Stimulated activated CD4-positive, alpha-beta T cell treated with anti-CD3 and anti-CD28 coated beads, Interleukin-4, amount 100 ng/mL, for 4 hours (primary cell): ENCODE measurements around the gene LZTS3.
"Not testable (repeated sequence)": the region's sequence is repeated elsewhere in the genome, so short reads cannot be mapped to it uniquely, and the experiment has no call there.

Experiments used
- DNase-seq, 2 experiments: peaks; one replicate each; pipeline ENCODE4 v3.0.0-alpha.2; 2020

LZTS3 gene

DNA sequence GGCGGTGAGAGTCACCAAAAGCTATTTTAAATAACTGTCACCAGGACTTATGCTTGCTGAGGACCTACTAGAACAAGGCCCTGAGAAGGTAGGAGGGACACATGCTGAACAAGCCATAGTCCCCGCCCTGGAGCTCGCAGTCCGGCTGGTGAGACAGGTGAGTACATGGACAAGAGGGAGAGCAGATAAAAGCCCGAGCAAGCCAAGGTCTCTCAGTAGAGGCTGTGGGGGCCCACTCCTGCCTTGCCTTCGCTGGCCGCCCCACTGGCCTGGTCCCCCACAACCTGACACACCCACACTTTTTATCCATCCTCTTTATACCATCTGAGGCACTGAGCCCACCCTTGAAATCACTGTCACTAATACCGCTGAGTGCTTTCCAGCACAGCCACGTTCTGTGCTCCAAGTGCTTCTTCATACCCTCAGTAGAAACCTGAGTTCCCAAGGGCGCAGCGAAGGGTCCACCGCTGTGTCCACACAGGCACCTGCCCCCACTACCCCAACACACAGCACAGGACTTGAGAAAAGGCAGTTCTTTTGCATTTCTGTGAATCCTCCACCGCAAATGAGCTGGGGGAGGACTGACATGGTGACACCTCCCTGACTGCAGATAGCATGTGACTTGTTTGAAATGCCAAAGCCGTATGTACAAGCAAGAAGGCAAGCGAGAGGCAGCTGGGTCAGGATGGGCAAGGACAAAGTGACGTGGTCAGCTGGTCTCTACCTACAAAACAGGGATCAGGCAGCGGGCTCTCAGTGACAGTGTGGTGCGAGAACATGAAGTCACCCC lies 19.1 kb upstream of the LZTS3 start:
- DNase-seq: no peak

DNA sequence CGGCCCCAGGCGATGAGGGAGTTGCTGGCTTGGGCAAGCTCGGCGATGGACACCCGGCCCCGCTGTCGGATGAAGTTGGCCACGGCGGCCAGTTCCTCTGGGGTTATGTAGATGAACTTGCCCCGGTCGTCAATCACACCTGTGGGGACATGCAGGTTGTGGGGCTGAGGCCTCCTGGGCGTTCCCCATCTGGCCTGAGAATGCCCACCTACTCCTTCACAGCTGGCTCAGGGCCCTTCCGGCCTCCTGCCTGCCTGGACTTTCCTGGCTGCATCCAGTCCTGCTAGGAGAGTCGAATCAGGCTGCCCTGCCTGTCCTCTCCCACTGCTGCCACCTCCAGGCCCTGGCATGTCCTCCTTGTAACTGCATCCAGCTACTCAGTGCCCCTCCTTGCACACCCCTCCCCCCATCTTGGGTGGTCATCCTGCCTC lies 17.3 kb upstream of the LZTS3 start:
- no peak for DNase-seq

DNA sequence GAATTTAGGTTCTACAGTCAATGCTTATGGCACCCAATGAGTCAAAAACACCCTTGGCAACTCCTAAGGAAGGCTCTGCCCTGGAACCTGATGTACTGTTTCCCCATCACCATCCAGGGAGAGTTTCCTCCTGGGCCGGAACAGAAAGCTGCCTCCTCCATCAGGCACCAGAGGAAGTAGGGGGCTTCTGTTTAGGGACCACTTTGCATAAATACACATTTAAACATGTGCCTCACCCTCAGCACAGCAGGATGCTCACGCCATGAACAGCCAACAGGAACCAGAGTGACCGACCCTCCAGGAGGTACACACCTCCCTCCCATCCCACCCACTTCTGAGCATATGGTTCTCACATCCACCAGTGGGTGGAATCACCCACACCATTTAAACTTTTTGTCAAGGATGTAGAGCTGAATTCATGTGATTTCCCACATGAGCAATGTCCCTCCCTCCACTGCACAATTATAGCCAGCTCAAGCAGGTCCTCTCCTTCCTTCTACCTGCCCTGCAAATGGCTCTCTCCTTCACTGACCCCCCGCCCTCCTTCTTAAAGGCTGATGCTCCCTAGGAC lies 16.3 kb upstream of the LZTS3 start:
- no peak for DNase-seq

DNA sequence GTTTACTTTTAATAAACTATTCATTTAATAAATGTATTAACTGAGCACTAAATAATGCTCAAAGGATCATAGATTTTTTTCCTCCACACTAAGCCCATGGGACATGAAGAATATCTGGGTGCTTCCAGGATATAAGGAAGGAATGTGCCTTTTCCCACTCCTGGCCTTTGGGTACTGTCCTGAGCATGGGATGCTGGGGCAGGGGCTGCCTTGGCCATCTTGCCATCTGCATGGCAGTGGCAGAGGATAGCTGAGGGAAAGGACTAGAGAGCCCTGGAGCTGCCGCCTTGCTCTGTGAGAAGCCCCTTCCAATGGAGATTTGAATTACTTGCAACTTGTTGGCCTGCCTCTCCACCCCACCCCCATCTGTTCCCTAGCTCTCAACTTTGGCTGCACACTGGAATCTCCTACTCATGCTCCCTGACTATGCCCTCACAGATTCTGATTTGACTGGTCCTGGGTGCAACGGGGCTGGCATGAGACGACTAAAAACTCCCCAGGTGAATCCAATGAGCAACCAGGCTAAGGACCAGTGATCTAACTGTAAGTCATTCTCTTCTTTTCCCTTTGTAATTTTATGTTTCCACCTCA lies 15.6 kb upstream of the LZTS3 start:
- no peak for DNase-seq

DNA sequence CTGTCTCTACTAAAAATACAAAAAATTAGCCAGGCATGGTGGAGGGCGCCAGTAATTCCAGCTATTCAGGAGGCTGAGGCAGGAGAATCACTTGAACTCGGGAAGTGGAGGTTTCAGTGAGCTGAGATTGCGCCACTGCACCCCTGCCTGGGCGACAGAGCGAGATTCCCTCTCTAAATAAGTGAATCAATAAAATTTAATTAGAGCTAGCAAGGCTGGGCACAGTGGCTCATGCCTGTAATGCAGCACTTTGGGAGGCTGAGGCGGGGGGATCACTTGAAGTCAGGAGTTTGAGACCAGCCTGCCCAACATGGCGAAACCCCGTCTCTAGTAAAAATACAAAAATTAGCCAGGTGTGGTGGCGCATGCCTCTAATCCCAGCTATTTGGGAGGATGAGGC lies 14.5 kb upstream of the LZTS3 start:
- DNase-seq: not testable (repeated sequence)

DNA sequence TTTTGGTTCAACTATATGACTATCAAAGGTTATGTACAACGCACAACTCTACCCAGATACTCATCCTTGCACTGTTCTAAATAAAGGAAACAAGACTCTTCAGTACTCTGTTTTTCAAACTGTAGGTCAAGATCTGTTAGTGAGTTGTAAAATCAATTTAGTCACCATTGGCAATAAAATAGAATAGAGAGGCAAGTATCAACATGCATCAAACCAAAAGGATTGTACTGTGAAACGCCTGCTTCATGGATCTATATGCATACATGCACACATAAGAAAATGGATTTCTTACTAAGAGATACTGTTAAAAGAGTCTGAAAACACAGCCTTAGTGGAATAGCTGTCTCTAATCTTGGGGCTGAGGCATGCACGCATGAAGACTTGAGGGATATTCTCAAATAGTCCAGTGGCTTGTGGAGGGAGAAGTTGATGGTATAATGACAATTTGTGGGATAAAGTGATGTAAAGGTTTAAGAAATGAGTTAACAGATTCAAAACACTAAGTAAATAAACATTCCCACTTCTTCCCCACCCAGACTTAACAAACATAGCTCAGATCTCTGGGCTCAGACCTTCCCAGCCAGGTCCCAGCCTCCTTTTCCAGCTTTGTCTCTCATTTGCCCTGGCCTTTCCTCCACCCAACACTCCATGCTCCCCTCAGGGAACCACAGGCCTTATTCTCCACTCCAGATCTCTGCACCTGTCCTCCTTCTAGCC lies 10.7 kb upstream of the LZTS3 start:
- no peak for DNase-seq

DNA sequence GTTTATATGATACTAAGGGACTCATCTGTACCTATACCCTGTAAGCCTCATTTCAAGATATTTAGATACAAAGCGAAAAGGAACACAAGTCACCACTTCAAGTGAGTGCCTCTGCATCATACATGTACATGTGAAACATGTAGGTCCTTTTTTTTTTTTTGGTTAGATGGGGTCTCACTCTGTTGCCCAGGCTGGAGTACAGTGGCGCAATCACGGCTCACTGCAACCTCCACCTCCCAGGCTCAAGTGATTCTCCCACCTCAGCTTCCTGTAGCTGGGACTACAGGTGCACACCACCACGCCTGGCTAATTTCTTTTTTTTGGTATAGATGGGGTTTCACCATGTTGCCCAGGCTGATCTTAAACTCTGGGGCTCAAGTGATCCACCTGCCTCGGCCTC lies 9.1 kb upstream of the LZTS3 start:
- DNase-seq: not testable (repeated sequence)

DNA sequence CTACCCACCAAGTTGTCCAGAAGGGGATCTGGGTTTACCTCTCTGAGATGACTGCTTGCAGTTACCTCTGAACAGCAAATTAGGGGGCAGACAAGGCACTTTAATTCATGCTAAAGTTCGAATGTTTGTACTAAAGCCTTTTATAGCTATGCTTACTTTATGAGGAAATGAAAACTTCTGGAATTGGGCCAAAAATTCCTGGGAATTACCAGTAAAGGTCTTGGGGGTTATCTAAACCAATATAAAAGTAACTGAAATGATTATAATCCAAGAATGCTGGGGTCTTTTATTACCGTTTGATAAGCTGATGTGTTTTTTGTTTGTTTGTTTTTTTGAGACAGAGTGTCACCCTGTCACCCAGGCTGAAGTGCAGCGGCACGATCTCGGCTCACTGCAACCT lies 7.9 kb upstream of the LZTS3 start:
- DNase-seq: no peak

DNA sequence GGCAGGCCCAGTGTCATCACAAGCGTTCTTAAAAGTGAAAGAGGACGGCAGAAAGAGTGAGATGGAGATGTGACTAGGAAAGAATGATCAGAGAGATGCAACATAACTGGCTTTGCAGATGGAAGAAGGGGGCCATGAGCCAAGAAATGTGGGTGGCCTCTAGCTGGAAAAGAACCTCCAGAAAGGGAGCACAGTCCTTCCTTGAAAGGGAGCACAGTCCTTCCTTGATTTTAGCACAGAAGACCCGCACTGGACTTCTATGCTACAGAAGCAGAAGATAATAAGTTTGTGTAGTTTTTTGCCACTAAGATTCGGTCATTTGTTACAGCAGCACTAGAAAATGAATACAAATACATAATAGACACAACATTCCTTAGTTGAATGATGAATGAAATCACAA lies 7.0 kb upstream of the LZTS3 start:
- no peak for DNase-seq

DNA sequence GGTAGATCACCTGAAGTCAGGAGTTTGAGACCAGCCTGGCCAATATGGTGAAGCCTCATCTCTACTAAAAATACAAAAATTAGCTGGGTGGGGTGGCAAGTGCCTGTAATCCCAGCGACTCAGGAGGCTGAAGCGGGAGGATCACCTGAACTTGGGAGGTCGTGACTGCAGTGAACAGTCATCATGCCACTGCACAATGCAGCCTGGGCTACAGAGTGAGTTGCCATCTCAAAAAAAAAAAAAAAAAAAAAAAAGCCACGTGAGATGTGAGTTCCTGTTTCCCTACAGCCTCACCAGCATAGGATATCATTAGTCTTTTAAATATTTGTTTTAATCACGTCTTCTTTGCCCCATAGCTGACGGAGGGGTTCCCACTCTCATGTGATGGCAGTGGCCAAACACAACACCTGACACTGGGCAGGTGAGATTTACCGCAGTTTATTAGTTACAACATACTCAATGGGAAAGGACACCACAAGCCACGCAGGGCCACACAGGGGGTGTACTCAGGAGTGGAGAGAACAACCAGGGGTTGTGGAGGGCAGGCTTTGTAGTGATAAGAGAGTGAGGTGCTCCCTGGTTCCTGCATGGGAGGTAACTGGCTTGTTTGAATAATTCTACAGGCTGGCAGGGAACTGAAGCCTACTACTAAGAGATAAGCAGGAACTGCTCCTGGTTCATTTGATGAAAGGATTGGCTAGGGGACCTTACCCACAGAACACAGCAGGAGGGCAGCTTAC lies 4.6 kb upstream of the LZTS3 start:
- no peak for DNase-seq

DNA sequence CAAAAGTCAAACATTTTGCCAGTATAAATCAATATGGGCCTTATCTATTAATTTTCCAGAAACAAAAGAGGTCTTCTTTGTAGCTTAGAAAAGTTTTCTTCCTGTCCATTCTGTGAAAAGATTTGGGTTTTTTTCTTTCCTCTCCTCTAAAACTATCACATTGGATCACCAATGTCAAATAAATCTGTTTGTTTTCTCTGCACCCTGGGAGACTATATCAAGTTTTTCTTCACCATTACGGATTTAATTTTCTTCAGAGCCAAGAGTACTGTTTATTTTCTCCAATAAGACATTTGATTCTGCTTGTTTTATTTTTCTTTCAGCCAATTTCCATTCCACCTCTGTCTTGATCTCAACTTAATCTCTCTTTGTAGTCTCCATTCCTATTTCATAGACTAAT lies 1.9 kb upstream of the LZTS3 start:
- DNase-seq: no peak

DNA sequence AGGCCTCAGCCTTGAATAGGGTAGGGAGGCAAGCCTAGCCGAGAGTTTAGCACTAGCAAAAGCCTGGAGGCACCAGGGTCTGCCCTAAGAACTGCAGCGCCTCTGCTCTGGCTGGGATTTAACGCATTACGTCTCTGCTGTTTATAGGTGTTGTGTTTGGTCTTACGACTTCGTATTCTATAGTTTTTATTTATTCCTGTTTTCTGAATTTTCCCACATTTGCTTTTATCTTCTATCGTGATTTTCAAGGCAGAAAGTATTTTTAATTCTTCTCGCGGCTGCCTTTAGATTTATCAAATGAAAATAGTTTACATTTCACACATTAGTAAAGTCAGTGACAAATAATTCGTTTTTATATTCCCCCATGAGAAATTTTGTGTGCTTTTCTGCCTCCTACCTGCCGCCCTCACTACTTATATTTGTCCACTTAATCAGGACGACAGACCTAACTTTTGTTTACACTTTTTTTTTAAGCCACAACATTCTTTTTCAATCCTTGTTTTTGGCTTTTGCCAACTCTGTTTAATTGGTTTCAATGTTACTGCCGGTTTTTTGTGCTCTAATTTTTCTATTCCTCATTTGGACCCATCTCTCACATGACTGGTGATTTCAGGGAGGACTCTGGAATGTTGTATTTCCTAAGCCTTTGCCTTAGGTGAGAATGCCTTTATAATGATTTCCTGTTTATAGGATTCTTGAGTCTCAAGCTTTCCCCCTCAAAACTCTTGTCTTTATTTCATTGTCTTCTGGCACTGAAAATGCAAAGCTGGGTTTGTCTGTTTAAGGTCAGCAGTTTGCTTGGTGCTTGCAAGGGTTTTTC lies 1.3 kb upstream of the LZTS3 start:
- no peak for DNase-seq

DNA sequence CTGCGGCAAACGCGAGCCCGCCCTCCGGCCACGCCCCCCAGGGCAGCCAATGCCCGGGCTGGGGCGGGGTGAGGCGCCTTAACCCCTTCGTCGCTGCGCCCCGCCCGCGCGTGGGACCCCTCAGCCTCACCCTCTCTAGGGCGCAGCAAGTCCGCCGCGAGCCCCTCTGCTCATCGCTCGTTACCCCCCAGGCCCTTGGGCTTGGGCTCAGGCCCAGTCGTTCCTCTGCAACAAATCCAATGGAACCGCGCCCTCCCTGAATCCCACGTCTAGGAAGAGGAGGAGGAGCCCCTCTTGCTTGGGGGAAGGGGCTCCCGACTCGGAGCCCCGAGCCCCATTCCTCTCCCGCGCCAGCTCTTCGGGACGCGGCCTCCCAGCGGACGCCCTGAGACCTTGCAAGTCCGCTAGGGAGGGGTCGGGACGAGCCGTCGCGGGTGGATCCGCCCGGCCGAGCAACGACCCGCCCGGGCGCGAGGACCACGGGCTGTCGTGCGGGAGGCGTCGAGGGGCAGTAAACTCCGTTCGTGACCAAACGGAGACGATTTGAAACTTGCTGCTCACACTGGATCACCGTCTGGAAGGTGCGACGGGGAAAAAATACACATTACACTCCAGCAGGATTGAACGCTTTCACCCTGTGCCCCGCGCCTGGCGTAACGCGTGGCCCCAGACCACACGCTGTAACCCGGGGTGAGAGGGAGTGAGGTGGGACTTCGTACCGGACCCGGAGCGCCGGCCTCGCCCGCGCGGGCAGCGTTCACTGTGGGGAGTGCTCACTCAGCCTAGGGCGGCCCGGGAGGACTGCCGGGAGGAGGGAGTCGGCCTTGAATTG lies 477 bp upstream of the LZTS3 start:
- peak; percentile 87 to 93 for DNase-seq

DNA sequence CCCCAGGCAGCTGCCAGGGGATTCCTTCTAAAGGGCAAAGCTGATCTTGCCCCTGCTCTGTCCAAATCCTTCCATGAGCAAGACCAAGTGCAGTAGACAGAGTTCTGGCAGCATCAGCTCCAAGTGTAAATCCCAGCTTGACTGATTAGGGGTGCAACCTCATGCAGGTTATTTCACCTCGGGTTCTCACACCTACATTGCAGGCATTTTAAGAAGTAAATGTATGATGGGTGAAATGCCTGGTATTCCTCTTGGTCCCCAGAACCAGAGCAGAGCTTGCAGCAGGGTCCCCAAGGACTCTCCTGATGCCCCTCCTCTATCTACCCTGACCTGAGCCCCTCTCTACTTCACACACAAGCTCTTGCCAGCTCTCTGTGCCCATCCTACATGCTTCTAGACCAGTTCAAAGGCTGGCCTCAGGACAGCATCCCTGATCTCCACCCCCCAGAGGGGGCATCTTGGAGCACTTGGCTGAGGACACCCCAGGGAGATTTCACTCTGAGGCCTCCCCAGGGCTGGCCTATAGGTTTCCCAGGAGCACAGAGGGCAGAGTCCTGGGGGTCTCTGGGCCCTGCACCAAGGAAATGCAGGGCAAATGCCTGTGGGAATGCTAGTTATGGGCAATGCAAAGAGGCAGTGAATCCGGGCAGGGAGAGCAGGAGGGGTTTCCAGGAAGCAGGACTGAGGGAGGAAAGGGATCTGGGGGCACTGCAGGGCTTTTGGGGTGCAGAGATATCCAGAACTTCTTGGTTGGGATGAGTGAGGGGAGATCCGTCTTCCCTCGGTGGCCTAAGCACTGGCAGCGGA lies 1.0 kb downstream of the LZTS3 start:
- no peak for DNase-seq

DNA sequence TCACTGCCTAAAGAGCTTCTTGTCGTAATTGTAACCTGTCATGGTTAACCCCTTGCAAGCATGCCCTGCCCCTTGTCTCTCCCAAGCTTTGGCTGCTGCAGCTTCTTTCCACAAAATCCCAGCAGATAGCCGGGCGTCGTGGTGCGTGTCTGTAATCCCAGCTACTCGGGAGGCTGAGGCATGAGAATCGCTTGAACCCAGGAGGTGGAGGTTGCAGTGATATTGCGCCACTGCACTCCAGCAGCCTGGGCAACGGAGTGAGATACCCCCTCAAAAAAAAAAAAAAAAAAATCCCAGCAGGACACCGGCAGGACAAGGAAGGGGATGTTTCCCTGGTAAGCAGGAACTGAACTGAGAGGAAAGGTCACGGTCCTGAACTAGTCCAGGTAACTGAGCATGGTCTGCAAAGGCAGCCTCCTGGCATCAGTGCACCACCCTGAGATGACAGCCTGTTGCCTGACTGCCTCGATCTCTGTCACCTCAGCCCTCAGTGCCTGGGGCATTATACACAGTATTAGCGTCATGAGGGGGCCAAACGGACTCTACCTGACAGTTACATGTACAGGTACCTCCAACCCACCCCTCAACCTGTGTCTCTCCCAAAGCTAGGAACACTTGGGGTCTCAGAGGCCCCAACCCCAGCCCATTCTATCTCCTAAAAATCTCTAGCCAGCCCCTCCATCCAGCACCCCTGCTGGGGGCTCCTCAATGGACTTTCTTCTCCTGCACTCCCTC lies 1.8 kb downstream of the LZTS3 start:
- no peak for DNase-seq

DNA sequence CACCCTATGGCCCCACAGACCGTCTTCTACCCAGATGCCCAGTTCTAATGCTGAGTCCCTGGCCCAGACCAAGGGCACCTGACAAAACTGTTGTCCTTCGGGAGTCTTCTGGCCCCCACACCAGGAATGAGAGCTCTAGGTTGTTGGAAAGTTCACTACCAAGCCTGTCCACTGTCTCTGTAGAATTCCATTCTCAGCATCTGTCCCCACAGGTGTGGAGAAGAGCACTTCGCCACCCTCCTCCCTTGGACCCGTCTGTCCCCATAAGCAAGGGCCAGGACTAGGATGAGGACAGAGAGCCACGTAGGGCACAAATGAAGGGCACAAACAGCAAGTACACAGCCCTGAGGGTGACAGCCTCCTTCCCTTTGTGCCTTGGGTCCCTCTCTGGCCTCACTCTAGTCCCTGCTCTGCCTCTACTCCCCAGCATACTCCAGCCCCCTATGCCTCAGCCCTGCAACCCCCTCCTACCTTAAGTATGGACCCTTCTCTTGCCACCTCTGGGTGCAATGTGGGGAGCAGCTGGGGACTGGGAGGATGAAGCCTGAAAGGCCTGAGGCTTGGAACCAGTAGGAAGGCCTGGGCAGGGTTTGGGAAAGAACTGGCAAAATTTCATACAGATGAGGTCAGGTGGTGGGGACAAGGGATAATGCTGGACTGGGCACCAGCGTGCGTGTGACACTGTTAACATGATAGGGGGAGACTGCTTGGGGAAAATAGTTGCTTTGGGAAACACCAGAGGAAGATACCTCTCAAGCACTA lies 4.3 kb downstream of the LZTS3 start:
- no peak for DNase-seq

DNA sequence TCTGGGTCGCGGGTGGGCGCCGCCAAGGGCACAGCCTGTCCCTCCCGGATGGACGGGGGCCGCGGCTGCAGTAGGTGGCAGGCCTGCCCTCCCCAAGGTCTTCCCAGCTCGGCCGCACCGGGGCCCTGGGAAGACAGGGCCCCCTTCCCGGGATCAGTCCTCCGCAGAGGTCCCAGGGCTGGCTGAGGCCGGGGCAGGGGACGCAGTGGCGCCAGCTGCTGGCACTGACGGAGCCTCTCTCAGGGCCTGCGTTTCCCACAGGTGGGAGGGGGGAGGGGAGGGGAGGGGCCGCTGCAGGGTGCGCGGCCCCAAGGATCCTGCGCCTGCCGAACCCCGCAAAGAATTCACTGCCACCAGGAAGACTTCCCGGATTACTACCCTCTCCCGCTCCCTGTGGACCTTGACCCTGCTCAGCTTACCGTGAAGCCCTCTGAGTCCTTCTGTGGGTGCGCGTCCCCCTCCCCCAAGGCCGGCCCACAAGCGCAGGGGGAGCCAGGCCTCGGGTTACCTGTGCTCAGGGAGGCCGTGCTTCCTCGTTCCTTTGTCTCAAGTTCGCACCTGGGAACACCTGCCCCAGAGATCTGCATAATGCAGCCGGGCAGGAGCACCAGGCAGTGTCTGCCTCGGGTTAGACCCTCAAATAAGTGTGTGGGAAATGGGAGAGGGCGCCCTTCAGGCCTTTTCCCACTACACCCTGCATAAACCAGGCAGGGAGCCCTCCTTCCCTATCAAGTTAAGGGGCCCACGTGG lies 5.1 kb downstream of the LZTS3 start:
- no peak for DNase-seq

DNA sequence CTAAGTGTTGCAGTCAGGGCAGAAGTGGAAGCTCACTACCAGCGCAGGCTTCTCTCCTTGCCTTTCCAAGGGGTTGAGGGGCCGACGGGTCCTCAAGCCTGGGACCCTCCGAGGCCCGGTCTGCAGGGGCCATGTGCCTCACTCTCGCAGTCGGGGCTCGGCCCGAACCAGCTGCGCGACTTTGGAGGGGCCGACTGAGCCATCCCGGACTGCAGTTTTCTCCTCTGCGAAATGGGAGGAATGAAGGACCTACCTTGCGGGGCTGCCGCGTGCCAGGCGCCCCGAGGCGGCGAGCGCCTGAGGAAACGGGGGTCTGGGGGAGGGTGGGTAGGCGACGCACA lies 5.6 kb downstream of the LZTS3 start:
- DNase-seq: no peak
